ENCODE results near the gene HSPA9. TPM values are rescaled to one million over a fixed set of nuclear protein-coding genes. Genes with fewer than 3 reads are reported as not detected.

Gene HSPA9
- total and polyA plus RNA-seq, 2 experiments from 2014 or later: 225 to 380 TPM

DNA sequence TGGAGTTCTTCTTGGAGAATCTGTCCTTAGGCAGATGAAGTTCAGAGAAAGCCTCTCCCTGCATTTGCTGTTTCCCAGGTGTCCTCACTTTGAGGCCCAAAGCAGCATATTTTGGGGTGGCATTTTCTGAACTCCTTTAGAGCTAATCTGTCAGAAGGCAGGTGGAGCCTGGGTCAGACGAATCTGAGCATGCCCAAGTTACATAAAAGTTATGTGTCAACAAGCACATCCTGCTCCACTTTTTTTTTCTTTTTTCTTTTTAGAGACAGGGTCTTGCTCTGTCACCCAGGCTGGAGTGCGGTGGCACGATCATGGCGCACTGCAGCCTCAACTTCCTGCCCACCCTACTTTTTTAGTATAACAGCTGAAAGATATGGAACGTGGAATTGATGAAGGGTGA lies 41.3 kb upstream of the HSPA9 start:
- Histone ChIP-seq H3K79me2 (ENCODE audit: insufficient read depth) (no peaks in the 10 kb centered on the region), H3K9me2 (ENCODE audit: insufficient read depth) (no peaks in the 10 kb centered on the region), H3K27me3 (replicated peaks; ENCODE audit: insufficient read depth) (no peaks in the 10 kb centered on the region), H4K20me1 (ENCODE audit: insufficient read depth) (no peaks in the 10 kb centered on the region), H3F3A (ENCODE audit: insufficient read depth) (no peaks in the 10 kb centered on the region), H3K4me3 (no peak overlapping the region), H3K9ac (no peak overlapping the region), H3K9me3 (ENCODE audit: low read depth) (no peaks in the 10 kb centered on the region), H3K4me1 (ENCODE audit: insufficient read depth) (peaks cover 4% of the 10 kb centered on the region; the same call in 1 of the 2 replicates), H3K4me2 (ENCODE audit: unreplicated experiment) (no peak overlapping the region), H3K36me3 (ENCODE audit: low read depth) (no peaks in the 10 kb centered on the region), H3K27ac (no peak overlapping the region), H2AFZ (no peak overlapping the region)
- TF ChIP-seq EZH2 (IDR thresholded peaks at IDR 0.05; ENCODE audit: insufficient read depth, poor library complexity, severe bottlenecking): no peak
- TF ChIP-seq EZH2phosphoT487 (IDR thresholded peaks at IDR 0.05; ENCODE audit: insufficient read depth, low read depth): no peak
- WGBS, 2 experiments (ENCODE audit: low coverage in 1 of 2, low lambda C conversion rate in 2 of 2, missing lambda C conversion rate in 2 of 2): 76 to 80% methylated on average over 5 of the region's 5 CpGs
- in situ Hi-C loops (cut with MboI): no loop called here
- DNase-seq: no peak

DNA sequence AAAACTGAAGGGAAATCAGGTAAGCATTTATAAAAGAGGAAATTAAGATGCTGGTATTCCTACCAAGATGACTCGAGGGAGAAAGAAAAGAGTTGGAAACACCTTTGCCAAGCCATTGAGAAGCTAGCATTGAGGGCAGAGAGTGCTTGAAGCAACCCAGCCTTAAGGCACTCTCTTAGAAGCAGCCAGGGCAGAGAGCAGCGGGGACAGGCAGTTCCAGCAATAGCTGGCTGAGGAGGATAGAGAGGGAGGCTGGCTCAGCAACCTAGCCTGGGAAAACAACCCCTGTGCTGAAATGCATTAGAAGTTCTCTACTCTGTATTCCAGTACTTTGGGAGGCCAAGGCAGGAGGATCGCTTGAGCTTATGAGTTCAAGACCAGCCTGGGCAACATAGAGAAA lies 40.3 kb upstream of the HSPA9 start:
- H3K9me2 ChIP-seq (ENCODE audit: insufficient read depth): no peaks in the 10 kb centered on the region
- H3K9ac ChIP-seq: no peak overlapping the region
- no peaks in the 10 kb centered on the region for H4K20me1 ChIP-seq (ENCODE audit: insufficient read depth)
- no peak overlapping the region for H3K27ac ChIP-seq
- WGBS, 2 experiments (ENCODE audit: low coverage in 1 of 2, low lambda C conversion rate in 2 of 2, missing lambda C conversion rate in 2 of 2): 62 to 63% methylated on average over 3 of the region's 3 CpGs
- TF ChIP-seq EZH2 (IDR thresholded peaks at IDR 0.05; ENCODE audit: insufficient read depth, poor library complexity, severe bottlenecking) (no peak), EZH2phosphoT487 (IDR thresholded peaks at IDR 0.05; ENCODE audit: insufficient read depth, low read depth) (no peak)
- no peak for DNase-seq
- peaks cover 7% of the 10 kb centered on the region; the same call in 1 of the 2 replicates for H3K4me1 ChIP-seq (ENCODE audit: insufficient read depth)
- H3F3A ChIP-seq (ENCODE audit: insufficient read depth): no peaks in the 10 kb centered on the region
- no peaks in the 10 kb centered on the region for H3K79me2 ChIP-seq (ENCODE audit: insufficient read depth)
- H3K4me3 ChIP-seq: no peak overlapping the region
- in situ Hi-C loops (cut with MboI): no loop called here
- H3K27me3 ChIP-seq (replicated peaks; ENCODE audit: insufficient read depth): no peaks in the 10 kb centered on the region
- no peak overlapping the region for H3K4me2 ChIP-seq (ENCODE audit: unreplicated experiment)
- no peaks in the 10 kb centered on the region for H3K36me3 ChIP-seq (ENCODE audit: low read depth)
- H3K9me3 ChIP-seq (ENCODE audit: low read depth): no peaks in the 10 kb centered on the region
- H2AFZ ChIP-seq: no peak overlapping the region

GRCh38 chr5:138611678-138612218 lies 36.5 kb upstream of the HSPA9 start:
- Histone ChIP-seq H3K4me2 (ENCODE audit: unreplicated experiment) (peak overlapping the region; percentile 72), H4K20me1 (ENCODE audit: insufficient read depth) (no peaks in the 10 kb centered on the region), H3K27ac (no peak overlapping the region), H2AFZ (peak overlapping the region; percentile 80), H3K9ac (peak overlapping the region; percentile 34), H3K27me3 (replicated peaks; ENCODE audit: insufficient read depth) (no peaks in the 10 kb centered on the region; the same call in 1 of the 2 replicates), H3F3A (ENCODE audit: insufficient read depth) (0 out of 2 replicates have a peak, but pooled peaks cover 7% of the 10 kb centered on the region), H3K79me2 (ENCODE audit: insufficient read depth) (no peaks in the 10 kb centered on the region), H3K36me3 (ENCODE audit: low read depth) (no peaks in the 10 kb centered on the region), H3K9me2 (ENCODE audit: insufficient read depth) (no peaks in the 10 kb centered on the region), H3K4me3 (peak overlapping the region; percentile 54), H3K4me1 (ENCODE audit: insufficient read depth) (peaks cover 21% of the 10 kb centered on the region), H3K9me3 (ENCODE audit: low read depth) (no peaks in the 10 kb centered on the region)
- TF ChIP-seq EZH2phosphoT487 (IDR thresholded peaks at IDR 0.05; ENCODE audit: insufficient read depth, low read depth): no peak
- TF ChIP-seq EZH2 (IDR thresholded peaks at IDR 0.05; ENCODE audit: insufficient read depth, poor library complexity, severe bottlenecking): no peak
- in situ Hi-C loops (cut with MboI): no loop called here
- peak; percentile 26 for DNase-seq
- 33 to 34% methylated on average over 5 of the region's 5 CpGs for WGBS, 2 experiments (ENCODE audit: low coverage in 1 of 2, low lambda C conversion rate in 2 of 2, missing lambda C conversion rate in 2 of 2)

- Histone ChIP-seq H3F3A (ENCODE audit: insufficient read depth) (0 out of 2 replicates have a peak, but pooled peaks cover 7% of the 10 kb centered on the region), H3K36me3 (ENCODE audit: low read depth) (no peaks in the 10 kb centered on the region), H4K20me1 (ENCODE audit: insufficient read depth) (no peaks in the 10 kb centered on the region), H3K4me3 (peak overlapping the region; percentile 54), H3K9me2 (ENCODE audit: insufficient read depth) (no peaks in the 10 kb centered on the region), H2AFZ (peak overlapping the region; percentile 80), H3K27me3 (replicated peaks; ENCODE audit: insufficient read depth) (no peaks in the 10 kb centered on the region; the same call in 1 of the 2 replicates), H3K4me2 (ENCODE audit: unreplicated experiment) (peak overlapping the region; percentile 72), H3K27ac (no peak overlapping the region), H3K9ac (peak overlapping the region; percentile 34), H3K79me2 (ENCODE audit: insufficient read depth) (no peaks in the 10 kb centered on the region), H3K4me1 (ENCODE audit: insufficient read depth) (peaks cover 21% of the 10 kb centered on the region), H3K9me3 (ENCODE audit: low read depth) (no peaks in the 10 kb centered on the region)
- 27 to 28% methylated on average over 12 to 16 of the region's 16 CpGs for WGBS, 2 experiments (ENCODE audit: low coverage in 1 of 2, low lambda C conversion rate in 2 of 2, missing lambda C conversion rate in 2 of 2)
- TF ChIP-seq EZH2 (IDR thresholded peaks at IDR 0.05; ENCODE audit: insufficient read depth, poor library complexity, severe bottlenecking): no peak
- TF ChIP-seq EZH2phosphoT487 (IDR thresholded peaks at IDR 0.05; ENCODE audit: insufficient read depth, low read depth): no peak
- no peak for DNase-seq
- in situ Hi-C loops (cut with MboI): no loop called here
Measured at GRCh38 chr5:138610918-138611677, 35.9 kb upstream of the HSPA9 start.

Measured in GM23248 (cell line).